SK-MEL-5 (cell line): ENCODE results near the gene CYP2J2. TPM values are rescaled to one million over a fixed set of nuclear protein-coding genes. Genes with fewer than 3 reads are reported as not detected.
"Not testable (repeated sequence)": the region's sequence is repeated elsewhere in the genome, so short reads cannot be mapped to it uniquely, and the experiment has no call there.

ENCODE experiments used
- DNase-seq: peaks from one replicate; pipeline ENCODE4 v3.0.0-alpha.2; 2016; ENCODE audit warnings: low read depth, low spot score
- in situ Hi-C: cut with HindIII; loops from 2 replicates; pipeline ENCODE4 v1.10.0; 2016; ENCODE audit warnings: low sequenced_read_pairs, high pct_unique_total_duplicates, low pct_unique_long_range_greater_than_20kb
- total RNA-seq: library from RNA; depleted of rRNA; stranded (reverse); fragments of >200 nt; shearing (Covaris generic); gene quantifications from 2 replicates; pipeline ENCODE4 v1.2.3, GENCODE V29; 2014

CYP2J2 gene
- total RNA-seq, 1 experiment from 2014 or later, result 0.98 TPM

GRCh38 chr1:59885160-59885832 is 41.3 kb downstream of the CYP2J2 start:
- no peak for DNase-seq
- in situ Hi-C loops, result no loop called here

- DNase-seq, result no peak
- in situ Hi-C loops, result no loop called here
Observed at GRCh38 chr1:59880735-59881134, 45.8 kb downstream of the CYP2J2 start.

- in situ Hi-C loops, result no loop called here
- no peak for DNase-seq
Observed at GRCh38 chr1:59879996-59880505, 46.5 kb downstream of the CYP2J2 start.

GRCh38 chr1:59879574-59879973 is 47.0 kb downstream of the CYP2J2 start:
- in situ Hi-C loops, result no loop called here
- DNase-seq, result peak; percentile 79

GRCh38 chr1:59878370-59878769 is 48.2 kb downstream of the CYP2J2 start:
- DNase-seq, result no peak
- in situ Hi-C loops, result no loop called here

- no peak for DNase-seq
- in situ Hi-C loops, result no loop called here
Observed at GRCh38 chr1:59877108-59877682, 49.4 kb downstream of the CYP2J2 start.

GRCh38 chr1:59871746-59872145 is 54.8 kb downstream of the CYP2J2 start:
- no peak for DNase-seq
- in situ Hi-C loops, result no loop called here

- in situ Hi-C loops, result no loop called here
- no peak for DNase-seq
Observed at GRCh38 chr1:59866462-59866861, 60.1 kb downstream of the CYP2J2 start.

- in situ Hi-C loops, result no loop called here
- DNase-seq, result no peak
Observed at GRCh38 chr1:59857679-59858354, 68.8 kb downstream of the CYP2J2 start.

- in situ Hi-C loops, result no loop called here
- DNase-seq, result no peak
Observed at GRCh38 chr1:59856725-59857338, 69.7 kb downstream of the CYP2J2 start.

- in situ Hi-C loops, DNase-seq: not testable (repeated sequence)
Observed at GRCh38 chr1:59855297-59855696, 71.3 kb downstream of the CYP2J2 start.

GRCh38 chr1:59852117-59852516 is 74.5 kb downstream of the CYP2J2 start:
- in situ Hi-C loops, result no loop called here
- DNase-seq, result no peak

GRCh38 chr1:59846895-59847282 is 79.7 kb downstream of the CYP2J2 start:
- no peak for DNase-seq
- in situ Hi-C loops, result no loop called here

- in situ Hi-C loops, result no loop called here
- DNase-seq, result no peak
Observed at GRCh38 chr1:59846209-59846894, 80.2 kb downstream of the CYP2J2 start.

GRCh38 chr1:59845091-59845490 is 81.5 kb downstream of the CYP2J2 start:
- in situ Hi-C loops, result no loop called here
- no peak for DNase-seq
